GM23338 (cell line): ENCODE data around the gene STX1B. TPM values are rescaled to one million over a fixed set of nuclear protein-coding genes. Genes with fewer than 3 reads are reported as not detected.
A peak's percentile ranks its signal among the peaks of the same experiment; 100 is the strongest.

ENCODE experiments used
- ATAC-seq: fragments of 200-7000 bp; cut with Tn5 transposase; 3 replicates; pipeline ENCODE4 v1.9.1; 2020
- DNase-seq: peaks from one replicate; pipeline ENCODE4 v3.0.0-alpha.2; 2015; ENCODE audit warnings: low spot score
- H2AFZ ChIP-seq: fragments of 200-600 bp; sonication (generic); 2 replicates; pipeline ENCODE4 v1.8.0; 2016; ENCODE audit warnings: antibody characterized with exemption, mild to moderate bottlenecking, moderate library complexity
- H3F3A ChIP-seq: fragments of 200-600 bp; sonication (generic); replicated peaks from 2 replicates; pipeline ENCODE4 v1.8.0; 2017; ENCODE audit warnings: antibody characterized with exemption, mixed run types, low read depth
- H3K27ac ChIP-seq: fragments of 200-600 bp; sonication (generic); 2 replicates; pipeline ENCODE4 v1.6.1; 2016; ENCODE audit warnings: low read depth
- H3K27me3 ChIP-seq: fragments of 200-600 bp; sonication (generic); 2 replicates; pipeline ENCODE4 v1.8.0; 2016; ENCODE audit warnings: mild to moderate bottlenecking, mixed run types, moderate library complexity; ENCODE audit not compliant: insufficient read depth
- H3K36me3 ChIP-seq: fragments of 200-600 bp; sonication (generic); 2 replicates; pipeline ENCODE4 v1.8.0; 2016; ENCODE audit warnings: mild to moderate bottlenecking; ENCODE audit not compliant: insufficient read depth
- H3K4me1 ChIP-seq: fragments of 200-600 bp; sonication (generic); 2 replicates; pipeline ENCODE4 v1.8.0; 2016; ENCODE audit warnings: mild to moderate bottlenecking, moderate library complexity; ENCODE audit not compliant: insufficient read depth
- H3K4me2 ChIP-seq: fragments of 200-600 bp; sonication (generic); 2 replicates; pipeline ENCODE4 v1.7.1; 2017; ENCODE audit warnings: mixed run types
- H3K4me3 ChIP-seq: fragments of 200-600 bp; sonication (generic); 2 replicates; pipeline ENCODE4 v1.6.1; 2016; ENCODE audit warnings: mixed run types
- H3K79me2 ChIP-seq: fragments of 200-600 bp; sonication (generic); replicated peaks from 2 replicates; pipeline ENCODE4 v1.8.0; 2017; ENCODE audit warnings: mild to moderate bottlenecking; ENCODE audit not compliant: insufficient read depth
- H3K9me2 ChIP-seq: fragments of 200-600 bp; sonication (generic); 2 replicates; pipeline ENCODE4 v1.8.0; 2017; ENCODE audit not compliant: insufficient read depth
- H4K20me1 ChIP-seq: fragments of 200-600 bp; sonication (generic); replicated peaks from 2 replicates; pipeline ENCODE4 v1.8.0; 2017; ENCODE audit warnings: mild to moderate bottlenecking; ENCODE audit not compliant: insufficient read depth
- H3K27ac Mint-ChIP-seq: 2 replicates; pipeline ENCODE4 v1.8.0; 2020; ENCODE audit warnings: inconsistent platforms, mild to moderate bottlenecking, moderate library complexity, mixed read lengths
- H3K27me3 Mint-ChIP-seq: 3 replicates; pipeline ENCODE4 v1.8.0; 2022; ENCODE audit warnings: low read depth, mild to moderate bottlenecking, moderate library complexity, mixed read lengths, inconsistent platforms; ENCODE audit not compliant: insufficient read depth, poor library complexity
- H3K36me3 Mint-ChIP-seq: 3 replicates; pipeline ENCODE4 v1.8.0; 2021; ENCODE audit warnings: low read depth, mild to moderate bottlenecking, inconsistent platforms, moderate library complexity, mixed read lengths
- H3K4me1 Mint-ChIP-seq: 3 replicates; pipeline ENCODE4 v1.8.0; 2020; ENCODE audit warnings: mild to moderate bottlenecking, inconsistent platforms, mixed read lengths
- H3K4me3 Mint-ChIP-seq: 3 replicates; pipeline ENCODE4 v1.8.0; 2021; ENCODE audit warnings: moderate library complexity, mild to moderate bottlenecking, inconsistent platforms, mixed read lengths
- H3K9me3 Mint-ChIP-seq: 3 replicates; pipeline ENCODE4 v1.8.0; 2020; ENCODE audit warnings: moderate library complexity, mild to moderate bottlenecking, inconsistent platforms, mixed read lengths
- EZH2 ChIP-seq: fragments of 200-600 bp; sonication (generic); IDR thresholded peaks from one replicate; pipeline ENCODE4 v1.8.0; 2017; ENCODE audit warnings: antibody characterized with exemption, mild to moderate bottlenecking, low read depth; ENCODE audit not compliant: unreplicated experiment
- JUNB ChIP-seq: IDR thresholded peaks from one replicate; pipeline ENCODE4 v1.6.1; 2016; ENCODE audit warnings: antibody characterized with exemption; ENCODE audit not compliant: unreplicated experiment
- NANOG ChIP-seq: IDR thresholded peaks from 2 replicates; pipeline ENCODE4 v1.6.1; 2016; ENCODE audit warnings: antibody characterized with exemption, borderline replicate concordance
- POLR2AphosphoS5 ChIP-seq: IDR thresholded peaks from 2 replicates; pipeline ENCODE4 v1.6.1; 2016; ENCODE audit warnings: antibody characterized with exemption, low read depth
- STAT1 ChIP-seq: IDR thresholded peaks from one replicate; pipeline ENCODE4 v1.6.1; 2016; ENCODE audit warnings: antibody characterized with exemption; ENCODE audit not compliant: unreplicated experiment
- ZNF114 ChIP-seq: fragments of 250-450 bp; sonication (Bioruptor Pico); IDR thresholded peaks from 2 replicates; pipeline ENCODE4 v1.5.0; 2020; ENCODE audit warnings: mild to moderate bottlenecking, moderate library complexity
- polyA plus RNA-seq: library from polyadenylated mRNA; unstranded; fragments of >200 nt; fragmentation: Nextera tagmentation; extraction: Ambion mirVana; gene quantifications from 2 replicates; pipeline ENCODE4 v1.2.1, GENCODE V29; 2016
- total RNA-seq: library from RNA; depleted of rRNA; stranded (reverse); fragments of >200 nt; shearing (Covaris generic); gene quantifications from 2 replicates; pipeline ENCODE4 v1.2.3, GENCODE V29; 2014
- TF ChIP-seq, protein P1 (sequence below): IDR thresholded peaks from one replicate; pipeline ENCODE4 v1.6.1; 2018; ENCODE audit warnings: antibody characterized with exemption; ENCODE audit not compliant: unreplicated experiment
- TF ChIP-seq, protein P2 (sequence below): IDR thresholded peaks from 2 replicates; pipeline ENCODE4 v1.6.1; 2016; ENCODE audit warnings: antibody characterized with exemption
- TF ChIP-seq, protein P3 (sequence below), 2 experiments: fragments of 200-600 bp in 1 of 2; sonication (generic) in 1 of 2; conservative IDR thresholded peaks; 2 replicates each; pipeline versions ENCODE4 v1.5.1 to v1.6.1; 2016 to 2017; ENCODE audit warnings: antibody characterized with exemption in 2 of 2, low read depth in 2 of 2, mild to moderate bottlenecking in 2 of 2, moderate library complexity in 1 of 2

The STX1B gene
- total and polyA plus RNA-seq, 2 experiments from 2014 or later = 1.7 to 9.5 TPM

GRCh38 chr16:30954993-30955392, 55.4 kb downstream of the STX1B start:
- TF ChIP-seq, protein P1, sequence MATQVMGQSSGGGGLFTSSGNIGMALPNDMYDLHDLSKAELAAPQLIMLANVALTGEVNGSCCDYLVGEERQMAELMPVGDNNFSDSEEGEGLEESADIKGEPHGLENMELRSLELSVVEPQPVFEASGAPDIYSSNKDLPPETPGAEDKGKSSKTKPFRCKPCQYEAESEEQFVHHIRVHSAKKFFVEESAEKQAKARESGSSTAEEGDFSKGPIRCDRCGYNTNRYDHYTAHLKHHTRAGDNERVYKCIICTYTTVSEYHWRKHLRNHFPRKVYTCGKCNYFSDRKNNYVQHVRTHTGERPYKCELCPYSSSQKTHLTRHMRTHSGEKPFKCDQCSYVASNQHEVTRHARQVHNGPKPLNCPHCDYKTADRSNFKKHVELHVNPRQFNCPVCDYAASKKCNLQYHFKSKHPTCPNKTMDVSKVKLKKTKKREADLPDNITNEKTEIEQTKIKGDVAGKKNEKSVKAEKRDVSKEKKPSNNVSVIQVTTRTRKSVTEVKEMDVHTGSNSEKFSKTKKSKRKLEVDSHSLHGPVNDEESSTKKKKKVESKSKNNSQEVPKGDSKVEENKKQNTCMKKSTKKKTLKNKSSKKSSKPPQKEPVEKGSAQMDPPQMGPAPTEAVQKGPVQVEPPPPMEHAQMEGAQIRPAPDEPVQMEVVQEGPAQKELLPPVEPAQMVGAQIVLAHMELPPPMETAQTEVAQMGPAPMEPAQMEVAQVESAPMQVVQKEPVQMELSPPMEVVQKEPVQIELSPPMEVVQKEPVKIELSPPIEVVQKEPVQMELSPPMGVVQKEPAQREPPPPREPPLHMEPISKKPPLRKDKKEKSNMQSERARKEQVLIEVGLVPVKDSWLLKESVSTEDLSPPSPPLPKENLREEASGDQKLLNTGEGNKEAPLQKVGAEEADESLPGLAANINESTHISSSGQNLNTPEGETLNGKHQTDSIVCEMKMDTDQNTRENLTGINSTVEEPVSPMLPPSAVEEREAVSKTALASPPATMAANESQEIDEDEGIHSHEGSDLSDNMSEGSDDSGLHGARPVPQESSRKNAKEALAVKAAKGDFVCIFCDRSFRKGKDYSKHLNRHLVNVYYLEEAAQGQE = no peak
- TF ChIP-seq, protein P2, sequence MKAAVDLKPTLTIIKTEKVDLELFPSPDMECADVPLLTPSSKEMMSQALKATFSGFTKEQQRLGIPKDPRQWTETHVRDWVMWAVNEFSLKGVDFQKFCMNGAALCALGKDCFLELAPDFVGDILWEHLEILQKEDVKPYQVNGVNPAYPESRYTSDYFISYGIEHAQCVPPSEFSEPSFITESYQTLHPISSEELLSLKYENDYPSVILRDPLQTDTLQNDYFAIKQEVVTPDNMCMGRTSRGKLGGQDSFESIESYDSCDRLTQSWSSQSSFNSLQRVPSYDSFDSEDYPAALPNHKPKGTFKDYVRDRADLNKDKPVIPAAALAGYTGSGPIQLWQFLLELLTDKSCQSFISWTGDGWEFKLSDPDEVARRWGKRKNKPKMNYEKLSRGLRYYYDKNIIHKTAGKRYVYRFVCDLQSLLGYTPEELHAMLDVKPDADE = no peak
- TF ChIP-seq STAT1 (no peak), ZNF114 (CRISPR knock-in tag) (no peak), NANOG (no peak), EZH2 (no peak), POLR2AphosphoS5 (no peak)
- no peaks in the 10 kb centered on the region for H3K9me2 ChIP-seq
- Mint-ChIP-seq H3K4me3 (no peak overlapping the region), H3K27me3 (peaks cover 14% of the 10 kb centered on the region), H3K9me3 (no peaks in the 10 kb centered on the region), H3K36me3 (peaks cover 16% of the 10 kb centered on the region), H3K4me1 (peaks cover 19% of the 10 kb centered on the region), H3K27ac (no peak overlapping the region)
- peaks cover 11% of the 10 kb centered on the region for H4K20me1 ChIP-seq
- H3K4me3 ChIP-seq = no peak overlapping the region
- DNase-seq = no peak
- H3K27ac ChIP-seq = no peak overlapping the region
- H3F3A ChIP-seq = peaks cover 24% of the 10 kb centered on the region
- peaks cover 7% of the 10 kb centered on the region; the same call in 1 of the 2 replicates for H3K4me1 ChIP-seq
- H3K36me3 ChIP-seq = peaks cover 11% of the 10 kb centered on the region
- no peak overlapping the region for H3K4me2 ChIP-seq
- ATAC-seq = no peak
- no peaks in the 10 kb centered on the region for H3K27me3 ChIP-seq
- no peak overlapping the region for H2AFZ ChIP-seq
- H3K79me2 ChIP-seq = peaks cover 17% of the 10 kb centered on the region

DNA sequence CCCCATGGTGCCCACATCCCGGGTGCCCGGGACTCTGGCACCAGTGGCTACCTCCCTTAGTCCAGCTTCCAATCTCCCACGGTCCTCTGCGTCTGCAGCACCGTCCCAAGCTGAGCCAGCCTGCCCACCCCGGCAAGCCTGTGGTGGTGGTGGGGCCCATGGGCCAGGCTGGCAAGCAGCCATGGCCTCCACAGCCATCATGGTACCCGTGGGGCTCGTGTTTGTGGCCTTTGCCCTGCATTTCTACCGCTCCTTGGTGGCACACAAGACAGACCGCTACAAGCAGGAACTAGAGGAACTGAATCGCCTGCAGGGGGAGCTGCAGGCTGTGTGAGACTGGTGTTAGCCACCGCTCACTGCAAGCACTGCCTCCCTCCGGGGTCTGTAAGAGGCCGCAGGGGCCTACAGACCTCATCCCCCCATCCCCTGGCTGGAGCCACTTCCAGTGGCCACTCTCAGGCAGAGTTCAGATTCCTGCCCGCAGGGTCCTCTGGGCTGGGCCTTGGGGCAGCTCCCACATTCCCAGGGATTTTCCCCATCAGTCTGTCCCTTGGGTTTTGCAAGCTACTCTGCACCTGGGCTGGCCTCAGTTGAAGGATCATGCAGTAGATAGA, 56.8 kb downstream of the STX1B start:
- Histone ChIP-seq H3K4me2 (no peak overlapping the region), H3K4me3 (no peak overlapping the region), H3K36me3 (no peaks in the 10 kb centered on the region; the same call in 1 of the 2 replicates), H2AFZ (no peak overlapping the region), H3K27me3 (no peaks in the 10 kb centered on the region), H3F3A (peaks cover 20% of the 10 kb centered on the region), H3K79me2 (peaks cover 3% of the 10 kb centered on the region), H3K27ac (no peak overlapping the region), H3K4me1 (peaks cover 7% of the 10 kb centered on the region; the same call in 1 of the 2 replicates), H4K20me1 (0 out of 2 replicates have a peak, but pooled peaks cover 3% of the 10 kb centered on the region), H3K9me2 (no peaks in the 10 kb centered on the region)
- Mint-ChIP-seq H3K4me3 (no peak overlapping the region), H3K36me3 (peaks cover 3% of the 10 kb centered on the region), H3K27ac (no peak overlapping the region), H3K27me3 (peaks cover 21% of the 10 kb centered on the region), H3K9me3 (no peaks in the 10 kb centered on the region), H3K4me1 (peaks cover 21% of the 10 kb centered on the region)
- TF ChIP-seq, protein P3, sequence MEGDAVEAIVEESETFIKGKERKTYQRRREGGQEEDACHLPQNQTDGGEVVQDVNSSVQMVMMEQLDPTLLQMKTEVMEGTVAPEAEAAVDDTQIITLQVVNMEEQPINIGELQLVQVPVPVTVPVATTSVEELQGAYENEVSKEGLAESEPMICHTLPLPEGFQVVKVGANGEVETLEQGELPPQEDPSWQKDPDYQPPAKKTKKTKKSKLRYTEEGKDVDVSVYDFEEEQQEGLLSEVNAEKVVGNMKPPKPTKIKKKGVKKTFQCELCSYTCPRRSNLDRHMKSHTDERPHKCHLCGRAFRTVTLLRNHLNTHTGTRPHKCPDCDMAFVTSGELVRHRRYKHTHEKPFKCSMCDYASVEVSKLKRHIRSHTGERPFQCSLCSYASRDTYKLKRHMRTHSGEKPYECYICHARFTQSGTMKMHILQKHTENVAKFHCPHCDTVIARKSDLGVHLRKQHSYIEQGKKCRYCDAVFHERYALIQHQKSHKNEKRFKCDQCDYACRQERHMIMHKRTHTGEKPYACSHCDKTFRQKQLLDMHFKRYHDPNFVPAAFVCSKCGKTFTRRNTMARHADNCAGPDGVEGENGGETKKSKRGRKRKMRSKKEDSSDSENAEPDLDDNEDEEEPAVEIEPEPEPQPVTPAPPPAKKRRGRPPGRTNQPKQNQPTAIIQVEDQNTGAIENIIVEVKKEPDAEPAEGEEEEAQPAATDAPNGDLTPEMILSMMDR (conservative IDR thresholded peaks at IDR 0.05; ENCODE audit: low read depth in 2 of 2) = peak; percentile 80 to 87
- TF ChIP-seq JUNB = no peak
- DNase-seq (peak; percentile 95), ATAC-seq (peak; percentile 63)
